ENCODE measurements around the gene MDK.

The MDK gene

DNA sequence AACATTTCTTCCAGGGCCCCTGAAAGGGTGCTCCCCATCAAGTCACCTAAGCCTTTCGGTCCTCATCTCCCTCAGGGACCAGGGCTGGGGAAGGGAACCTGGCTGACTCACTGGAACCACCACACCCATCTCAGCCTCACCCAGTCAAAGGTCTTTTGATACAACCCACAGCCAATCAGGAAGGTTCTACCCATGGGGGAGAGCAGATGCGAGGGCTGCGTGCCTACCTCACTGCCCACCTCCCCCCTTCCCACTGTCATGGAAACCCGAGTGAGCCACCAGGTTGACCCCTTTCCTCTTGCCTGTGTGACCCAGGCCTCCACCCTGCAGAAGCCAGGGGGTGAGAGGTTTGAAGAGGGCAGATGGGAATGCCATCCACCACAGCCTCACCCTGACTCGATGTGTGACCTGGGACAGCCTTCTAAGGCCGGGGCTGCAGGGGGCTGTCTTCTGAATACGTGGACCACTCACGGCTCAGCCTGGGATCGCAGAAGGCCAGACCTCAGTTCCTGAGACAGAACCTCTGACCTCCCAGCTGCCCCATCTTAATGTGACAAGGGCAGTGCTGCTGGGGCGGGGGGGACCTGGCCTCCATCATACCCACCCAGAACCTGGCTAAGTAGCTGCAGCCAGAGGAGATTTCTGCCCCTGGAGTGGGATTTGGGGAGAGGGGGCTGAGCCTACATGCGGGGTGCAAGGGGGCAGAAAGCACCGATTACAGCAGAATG is 2.7 kb downstream of the MDK start:
- no peak for DNase-seq

DNA sequence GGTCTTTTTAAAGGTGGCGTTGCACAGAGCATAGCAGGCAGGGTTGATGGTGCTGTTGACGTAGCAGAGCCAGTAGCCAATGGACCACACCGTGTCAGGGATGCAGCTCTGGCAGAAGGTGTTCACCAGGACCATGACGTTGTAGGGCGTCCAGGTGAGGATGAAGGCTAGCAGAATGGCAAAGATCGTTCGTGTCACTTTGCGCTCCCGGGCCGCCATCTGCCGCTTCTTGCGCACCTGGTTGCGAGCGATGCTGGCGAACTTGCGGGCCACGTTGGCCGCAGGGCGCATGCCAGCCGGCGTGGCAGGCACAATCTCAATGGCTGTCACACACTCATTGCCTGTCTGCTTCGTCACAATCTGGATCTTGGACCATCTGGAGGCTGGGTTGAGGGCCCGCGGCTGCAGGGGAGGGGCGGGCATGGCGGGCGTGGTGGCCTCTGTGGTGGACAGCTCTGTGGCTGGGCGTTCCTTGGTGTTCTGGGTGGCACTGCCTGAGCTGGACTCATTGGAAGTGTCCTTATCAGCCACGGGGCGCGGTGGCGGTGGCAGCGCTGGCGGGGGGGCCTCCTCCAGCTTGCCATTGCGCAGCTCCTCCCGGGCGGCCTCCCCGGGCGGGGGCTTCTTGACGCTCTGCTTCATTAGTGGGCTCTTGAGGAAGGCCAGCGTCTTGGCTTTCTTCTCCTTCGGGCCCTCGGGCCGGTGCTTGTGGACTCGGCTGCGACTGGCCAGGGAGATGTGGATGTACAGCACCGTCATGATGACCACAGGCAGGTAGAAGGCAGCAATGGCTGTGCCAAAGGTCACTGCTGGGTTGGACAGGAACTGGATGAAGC is 3.9 kb downstream of the MDK start:
- no peak for DNase-seq

GRCh38 chr11:46386005-46386578 is 4.6 kb downstream of the MDK start:
- no peak for DNase-seq

DNA sequence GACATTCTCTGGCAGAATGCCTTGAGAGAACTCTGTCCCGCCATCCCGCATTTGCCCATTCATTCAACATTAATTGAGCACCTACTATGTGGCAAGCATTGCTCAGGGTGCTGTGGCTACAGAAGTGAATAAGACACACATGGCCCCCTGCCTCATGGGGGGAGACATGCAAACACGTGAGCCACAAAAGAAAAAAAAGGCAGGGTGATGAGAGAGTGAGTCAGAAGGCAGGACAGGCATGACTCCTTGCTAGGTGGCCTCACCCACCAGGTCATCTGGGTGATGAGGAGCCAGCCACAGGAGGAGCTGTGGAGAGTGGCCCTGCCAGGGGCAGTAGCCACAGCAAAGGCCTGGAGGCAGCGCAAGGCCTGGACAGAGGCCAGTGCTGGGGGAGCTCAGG is 5.2 kb downstream of the MDK start:
- DNase-seq, result no peak

- no peak for DNase-seq
Observed at GRCh38 chr11:46387456-46387855, 6.0 kb downstream of the MDK start.

DNA sequence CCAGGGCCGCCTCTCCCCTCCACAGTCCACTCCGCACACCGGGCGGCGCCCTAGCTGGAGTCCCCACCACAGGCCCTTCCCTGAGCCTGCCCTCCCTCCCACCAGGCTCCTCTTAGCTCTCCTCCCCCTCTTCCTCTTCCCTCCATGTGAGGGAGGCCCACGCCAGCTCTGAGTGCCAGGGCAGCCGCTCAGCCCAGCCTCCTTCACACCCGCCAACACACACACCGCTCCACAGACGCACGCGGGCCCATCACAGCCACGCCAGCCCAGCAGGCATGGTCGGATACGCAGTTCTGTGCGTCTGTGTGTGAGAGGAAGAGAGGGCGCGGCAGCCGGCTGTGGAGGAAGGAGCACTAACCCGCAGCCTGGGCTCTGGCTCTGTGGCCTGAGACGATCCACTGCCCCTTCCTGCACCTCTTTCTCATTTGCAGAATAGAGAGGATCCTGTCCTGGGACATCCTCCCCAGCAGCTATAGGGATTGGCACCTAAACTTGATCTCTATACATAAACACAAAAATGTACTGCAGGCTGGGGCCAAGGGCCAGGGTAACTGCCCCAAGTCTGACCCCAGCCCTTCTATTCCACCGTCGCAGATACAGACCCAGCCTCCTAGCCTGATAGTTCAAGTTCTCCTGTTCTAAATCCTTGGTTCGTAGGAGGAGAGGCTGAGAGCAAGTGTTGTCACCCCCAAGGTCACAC is 6.6 kb downstream of the MDK start:
- DNase-seq, result no peak

DNA sequence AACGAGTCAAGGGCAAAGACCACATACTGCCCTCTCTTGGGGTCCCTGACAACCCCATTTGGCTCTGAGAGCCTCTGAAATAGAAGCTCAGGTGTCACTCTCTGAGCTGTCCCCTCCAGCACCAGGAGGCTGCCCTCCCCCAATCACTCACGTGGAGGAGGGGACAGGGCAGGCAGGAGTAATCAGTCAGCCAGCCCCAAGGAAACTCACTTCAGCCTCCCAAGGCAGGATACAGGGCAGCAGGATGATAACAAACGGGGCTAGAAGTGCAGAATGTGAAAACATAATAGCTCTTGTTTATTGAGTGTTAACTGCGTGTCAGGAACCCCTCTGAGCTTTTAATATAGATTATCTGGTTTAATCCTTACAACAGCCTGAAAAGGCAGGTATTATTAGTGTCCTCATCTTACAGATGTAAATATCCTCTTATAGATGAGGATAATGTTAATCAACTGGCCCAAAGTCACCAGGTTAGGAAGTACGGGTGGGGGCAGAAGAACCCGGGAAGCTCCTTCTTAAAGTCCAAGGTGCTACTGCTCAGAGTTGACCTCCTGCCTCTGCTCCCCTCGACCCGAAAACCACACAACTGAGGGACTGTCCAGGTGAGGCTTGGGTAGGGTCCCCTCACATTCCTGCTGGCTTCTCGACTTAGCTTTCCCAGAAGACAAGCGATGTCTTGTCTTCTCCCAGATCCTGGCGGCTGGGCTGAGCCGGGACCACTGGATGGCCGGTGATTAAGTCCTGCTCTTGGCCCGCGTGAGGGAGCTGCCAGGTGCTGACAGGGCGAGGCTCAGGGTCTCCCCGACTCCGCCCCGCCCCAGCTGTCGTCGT is 7.4 kb downstream of the MDK start:
- DNase-seq, result no peak

GRCh38 chr11:46389450-46390330 is 8.2 kb downstream of the MDK start:
- DNase-seq, result peak; percentile 52

- no peak for DNase-seq
Observed at GRCh38 chr11:46390331-46391171, 9.1 kb downstream of the MDK start.

DNA sequence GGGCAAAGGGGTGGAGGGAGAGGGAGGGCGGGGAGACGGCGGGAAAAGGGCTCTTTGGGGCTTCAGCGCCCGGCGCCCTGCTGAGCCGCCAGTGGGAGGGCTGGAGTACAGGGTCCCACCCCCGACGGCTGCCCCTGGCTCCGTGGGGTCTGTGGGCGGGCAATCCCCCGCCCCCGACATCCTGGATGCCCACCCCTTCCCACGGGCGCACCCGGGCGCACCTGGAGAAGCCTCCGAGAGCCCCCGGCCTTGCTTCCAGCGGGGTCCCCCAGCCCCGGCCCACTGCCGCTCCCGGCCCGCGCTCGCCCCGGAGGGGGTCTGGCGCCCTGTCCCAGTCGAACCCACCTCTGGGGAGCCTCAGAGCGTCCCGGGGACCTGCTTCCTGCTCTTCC is 9.7 kb downstream of the MDK start:
- no peak for DNase-seq

- DNase-seq, result peak; percentile 86
Observed at GRCh38 chr11:46391578-46392420, 10.3 kb downstream of the MDK start, which contains the start of gene CHRM4. CHRM4 (minus strand) TSS chr11:46391776; CDS start chr11:46386557, 5,219 bp downstream.

DNA sequence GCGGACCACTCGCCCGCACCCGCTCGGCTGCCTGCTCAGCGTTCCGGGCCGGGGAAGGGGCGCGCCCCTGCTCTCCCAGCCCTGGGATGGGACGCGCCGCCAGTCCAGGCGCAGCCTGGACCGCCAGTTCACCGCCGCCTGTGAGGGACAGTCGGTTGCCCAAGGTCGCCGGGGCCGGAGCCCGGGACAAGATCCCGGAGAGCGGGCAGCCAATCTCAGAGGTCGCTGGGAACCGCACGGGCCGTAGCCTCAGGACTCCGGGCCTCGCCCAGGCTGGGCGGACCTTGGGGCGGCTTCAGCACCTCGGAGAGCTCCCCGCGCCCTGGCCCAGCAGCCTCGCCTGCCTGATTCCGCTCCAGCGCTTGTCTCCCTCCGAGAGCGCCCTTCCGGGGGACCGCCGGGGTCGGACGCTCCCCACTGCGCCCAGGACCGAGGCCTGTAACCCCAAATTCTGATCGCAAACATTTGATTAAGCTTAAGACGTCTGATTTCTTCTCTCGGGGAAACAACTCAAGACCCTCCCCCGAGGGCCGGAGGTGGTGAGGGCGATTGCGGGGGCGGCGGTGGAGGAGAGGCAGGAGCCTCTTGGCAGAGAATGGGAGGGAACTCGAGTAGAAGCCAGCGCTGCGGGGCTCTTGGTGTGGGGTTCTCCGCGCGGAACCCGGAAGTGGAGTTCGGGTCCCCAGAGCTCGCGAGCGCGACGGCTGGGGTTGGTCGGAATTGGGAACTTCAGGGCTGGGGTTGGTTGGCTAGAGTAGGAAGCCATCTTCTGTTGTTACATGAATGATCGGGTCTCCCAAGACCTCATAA is 11.2 kb downstream of the MDK start:
- peak; percentile 71 for DNase-seq

- DNase-seq, result no peak
Observed at GRCh38 chr11:46393231-46393616, 11.8 kb downstream of the MDK start.

GRCh38 chr11:46393759-46394158 is 12.3 kb downstream of the MDK start:
- DNase-seq, result no peak

- no peak for DNase-seq
Observed at GRCh38 chr11:46397526-46397925, 16.1 kb downstream of the MDK start.

- DNase-seq, result no peak
Observed at GRCh38 chr11:46402957-46403902, 21.8 kb downstream of the MDK start.

GRCh38 chr11:46404476-46405017 is 23.1 kb downstream of the MDK start:
- DNase-seq, result no peak
